COLO668 (cell line): ENCODE results near the gene LIMCH1.

Experiments used
- DNase-seq: peaks from one replicate; lab custom pipeline; 2025; ENCODE audit not compliant: unreplicated experiment; lab: John Stamatoyannopoulos, UW

LIMCH1 gene

DNA sequence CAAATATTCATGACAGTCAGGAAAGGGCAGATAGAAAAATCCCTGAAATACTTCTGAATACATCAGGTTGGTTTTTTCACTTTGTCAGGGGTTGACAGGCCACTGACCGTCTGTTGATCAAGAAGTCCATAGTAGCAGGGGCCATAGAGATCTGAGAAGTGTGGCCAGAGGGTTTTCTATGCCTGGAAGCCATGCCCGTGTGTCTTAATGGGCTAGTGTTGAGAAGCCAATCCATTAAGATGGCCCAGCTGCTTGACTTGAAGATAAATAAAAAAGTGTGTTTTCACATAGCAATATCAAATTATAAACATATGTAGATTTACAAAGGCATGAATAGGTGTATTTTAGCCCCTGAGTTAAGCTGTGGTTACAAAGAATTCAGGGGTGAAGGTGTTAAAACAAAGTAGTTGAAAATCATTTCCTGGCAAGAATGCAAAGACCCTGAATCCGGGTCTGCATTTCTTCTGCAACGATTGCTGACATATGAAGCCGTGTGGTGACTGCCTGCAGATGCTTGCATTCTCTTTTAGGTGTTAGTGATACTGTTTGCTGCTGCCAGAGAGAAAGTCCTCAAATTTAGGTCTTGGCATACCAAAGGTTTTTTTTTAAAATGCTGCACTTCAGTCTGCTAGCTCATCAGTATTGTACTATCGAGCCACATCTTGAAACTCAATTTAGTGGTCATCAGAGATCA lies 9.3 kb upstream of the LIMCH1 start:
- DNase-seq, result no peak

DNA sequence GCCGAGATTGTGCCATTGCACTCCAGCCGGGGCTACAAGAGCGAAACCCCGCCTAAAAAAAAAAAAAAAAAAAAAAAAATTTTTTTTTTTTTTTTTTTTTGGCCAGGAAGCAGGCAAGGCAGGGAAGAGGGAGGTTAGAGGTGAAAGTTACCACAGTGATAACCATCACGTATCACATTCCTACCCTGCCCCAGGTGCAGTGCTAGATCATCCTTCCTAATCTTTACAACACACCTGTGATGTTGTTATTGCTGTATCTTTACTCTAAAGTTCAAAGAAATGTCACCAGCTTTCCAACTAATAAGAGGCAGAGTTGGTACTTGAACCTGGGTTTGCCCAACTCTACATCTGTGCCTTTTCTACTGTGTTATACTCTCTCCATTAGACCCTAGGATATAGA lies 7.2 kb upstream of the LIMCH1 start:
- DNase-seq, result no peak

DNA sequence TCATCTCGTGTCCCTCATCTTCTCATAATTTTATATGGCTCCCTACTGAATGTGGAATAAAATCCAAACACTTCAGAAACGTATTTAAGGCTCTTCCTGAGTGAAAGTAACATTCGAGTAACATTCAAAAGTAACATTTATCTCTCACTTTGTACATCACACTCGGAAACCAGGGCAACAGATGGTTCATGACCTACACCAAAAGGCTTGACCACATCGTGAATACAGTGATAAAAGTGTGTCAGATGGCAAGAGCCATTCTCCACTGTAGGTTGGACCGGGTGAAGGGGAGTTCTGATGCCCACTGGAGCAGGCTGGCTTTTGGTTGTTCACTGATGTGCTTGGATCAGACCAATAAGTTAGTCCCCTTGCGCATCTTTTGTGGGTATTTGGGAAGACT lies 5.6 kb upstream of the LIMCH1 start:
- DNase-seq, result no peak

DNA sequence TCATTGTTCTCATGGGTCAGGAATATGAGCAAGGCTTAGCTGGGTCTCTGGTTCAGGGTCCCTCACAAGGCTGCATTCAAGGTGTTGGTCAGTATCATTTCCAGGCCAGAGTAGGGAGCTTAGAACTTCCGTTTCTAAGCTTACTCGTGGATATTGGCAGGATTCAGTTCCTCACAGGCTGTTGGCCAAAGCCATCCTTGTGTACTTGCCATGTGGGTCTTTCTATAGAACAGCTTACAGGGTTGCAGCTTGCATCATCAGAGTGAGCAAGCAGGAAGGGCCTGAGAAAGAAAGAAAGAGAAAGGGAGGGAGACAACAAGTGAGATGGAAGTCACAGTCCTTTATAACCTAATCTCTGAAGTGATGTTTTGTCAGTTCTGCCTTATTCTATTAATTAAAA lies 5.1 kb upstream of the LIMCH1 start:
- no peak for DNase-seq

DNA sequence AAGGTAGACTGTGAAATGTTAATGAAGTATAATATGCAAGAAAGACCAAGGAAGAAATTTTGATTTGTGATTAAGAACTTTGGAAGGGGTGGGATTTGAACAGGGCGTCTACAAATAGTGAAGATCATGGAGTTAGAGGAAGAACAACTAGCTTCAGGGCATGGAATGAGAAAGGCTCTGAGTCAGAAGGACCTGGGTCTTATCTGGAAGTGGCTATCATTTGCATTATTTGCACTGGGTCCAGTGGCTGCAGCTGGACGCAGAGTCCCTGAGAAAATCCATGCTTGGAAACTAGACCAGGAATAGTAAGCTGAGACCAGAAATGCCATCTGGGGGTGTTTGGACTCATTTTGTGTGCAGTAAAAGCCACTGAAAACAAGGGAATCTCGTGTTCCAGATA lies 4.3 kb upstream of the LIMCH1 start:
- no peak for DNase-seq

- DNase-seq, result no peak
Measured at GRCh38 chr4:41534404-41534803, 3.6 kb upstream of the LIMCH1 start.

- no peak for DNase-seq
Measured at GRCh38 chr4:41535911-41536371, 2.0 kb upstream of the LIMCH1 start.

DNA sequence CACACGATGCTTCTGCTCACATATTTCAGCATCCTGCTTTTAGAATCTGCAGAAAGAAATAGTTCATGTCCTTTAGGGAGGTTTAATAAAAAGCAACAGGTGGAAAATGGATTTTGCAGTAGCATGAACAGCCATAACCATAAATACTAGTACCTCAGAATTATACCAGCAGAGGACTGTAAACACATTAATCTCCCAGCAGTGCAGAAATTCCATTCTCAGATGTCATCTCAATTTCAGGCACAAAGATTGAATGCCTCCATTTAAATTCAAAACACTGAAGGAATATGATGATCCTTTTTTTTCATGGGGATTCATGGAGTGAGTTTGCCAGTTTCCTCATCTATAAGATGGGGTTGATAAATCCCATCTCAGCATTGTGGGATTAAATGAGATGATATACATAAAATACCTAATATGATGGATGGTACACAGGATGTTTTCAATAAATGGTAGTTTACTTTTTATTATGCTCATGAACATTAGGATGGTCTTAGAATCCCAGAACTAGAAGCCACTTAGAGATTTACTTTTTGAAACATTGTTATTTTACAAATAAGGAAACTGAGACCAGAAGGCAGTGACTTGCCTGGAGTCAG lies 566 bp upstream of the LIMCH1 start:
- no peak for DNase-seq

DNA sequence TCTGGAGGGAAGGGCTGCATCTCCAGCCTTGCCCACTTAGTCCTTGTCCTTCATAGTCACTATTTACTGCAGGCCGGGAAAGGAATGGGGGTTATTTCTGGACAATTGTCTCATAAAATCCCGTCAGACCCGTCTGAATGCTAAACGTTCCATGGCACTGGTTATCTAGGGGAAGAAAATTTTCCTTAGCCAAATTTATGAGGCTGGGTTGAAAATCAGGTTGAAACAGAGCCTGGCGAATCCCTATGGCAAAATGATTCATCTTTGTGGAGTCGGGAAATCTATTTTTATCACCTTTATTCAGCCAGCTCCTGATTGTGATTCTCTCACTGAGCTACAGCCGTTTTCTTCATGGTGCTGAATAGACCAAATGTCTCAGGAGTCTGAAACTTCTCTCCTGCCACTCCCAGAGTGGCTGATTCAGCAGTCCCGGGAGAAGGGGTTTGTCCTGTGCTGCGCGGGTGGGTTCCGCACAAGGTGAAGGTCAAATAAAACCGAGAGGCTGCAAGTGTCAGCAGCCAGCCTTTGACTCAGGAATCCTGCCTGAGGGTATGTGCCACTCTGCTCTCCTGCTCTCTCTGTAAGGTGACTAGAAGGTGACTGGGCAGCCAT lies 1.0 kb downstream of the LIMCH1 start:
- DNase-seq, result no peak

GRCh38 chr4:41539711-41540110 lies 1.8 kb downstream of the LIMCH1 start:
- DNase-seq, result no peak

DNA sequence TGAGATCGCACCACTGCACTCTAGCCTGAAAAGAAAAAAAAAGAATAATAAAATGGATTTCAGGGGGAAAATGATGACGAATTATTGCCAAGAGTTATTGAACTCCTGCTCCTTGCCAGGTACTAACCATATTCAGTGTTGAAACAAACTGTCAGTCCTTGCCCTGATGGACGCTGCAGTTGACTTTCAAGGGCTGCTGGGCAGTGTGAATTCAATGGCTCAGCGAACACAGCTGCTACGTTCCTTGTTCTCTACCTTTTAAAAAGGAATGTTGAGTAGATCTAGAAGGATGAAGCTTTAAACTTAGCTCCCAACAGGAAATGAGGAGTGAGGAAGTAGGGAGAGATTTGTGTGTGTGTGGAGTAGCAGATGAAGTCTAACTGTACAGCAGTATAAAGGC lies 2.7 kb downstream of the LIMCH1 start:
- DNase-seq, result no peak

- DNase-seq, result no peak
Measured at GRCh38 chr4:41541687-41542094, 3.7 kb downstream of the LIMCH1 start.

DNA sequence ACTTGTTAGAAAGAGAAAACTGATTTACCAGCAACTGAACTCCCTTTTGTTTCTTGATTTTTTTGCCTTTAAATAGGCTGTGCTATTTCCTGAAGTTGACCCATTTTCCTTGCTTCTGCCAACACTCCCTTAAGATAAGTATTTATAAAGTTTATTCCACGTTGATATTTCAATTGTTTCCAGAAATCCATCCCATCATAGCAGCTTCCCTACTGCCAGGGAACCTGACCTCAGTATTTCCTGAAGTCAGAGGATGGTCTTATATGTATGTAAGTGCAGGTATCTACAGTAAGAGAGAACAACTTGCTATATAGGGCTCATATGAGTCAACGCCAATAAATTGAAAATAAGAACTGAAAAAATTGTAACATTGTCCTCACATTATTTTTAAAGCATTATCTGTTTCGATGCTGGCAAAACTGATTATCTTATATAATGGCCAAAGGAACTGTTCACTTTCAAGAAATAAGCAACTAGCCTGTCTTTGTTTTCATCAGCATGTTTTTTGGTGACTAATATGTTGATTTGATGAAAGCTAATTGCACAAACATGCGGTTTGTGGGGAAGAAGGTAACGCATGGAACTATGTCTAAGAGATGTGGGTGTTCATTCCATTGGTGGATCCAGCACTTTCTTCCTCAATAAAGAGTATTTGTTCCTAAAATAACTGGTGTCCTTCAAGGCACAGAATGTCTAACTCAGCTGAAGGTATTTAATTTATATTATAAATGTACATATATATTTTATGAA lies 4.7 kb downstream of the LIMCH1 start:
- DNase-seq, result no peak

- DNase-seq, result no peak
Measured at GRCh38 chr4:41545238-41545637, 7.3 kb downstream of the LIMCH1 start.

GRCh38 chr4:41546638-41547037 lies 8.7 kb downstream of the LIMCH1 start:
- no peak for DNase-seq

DNA sequence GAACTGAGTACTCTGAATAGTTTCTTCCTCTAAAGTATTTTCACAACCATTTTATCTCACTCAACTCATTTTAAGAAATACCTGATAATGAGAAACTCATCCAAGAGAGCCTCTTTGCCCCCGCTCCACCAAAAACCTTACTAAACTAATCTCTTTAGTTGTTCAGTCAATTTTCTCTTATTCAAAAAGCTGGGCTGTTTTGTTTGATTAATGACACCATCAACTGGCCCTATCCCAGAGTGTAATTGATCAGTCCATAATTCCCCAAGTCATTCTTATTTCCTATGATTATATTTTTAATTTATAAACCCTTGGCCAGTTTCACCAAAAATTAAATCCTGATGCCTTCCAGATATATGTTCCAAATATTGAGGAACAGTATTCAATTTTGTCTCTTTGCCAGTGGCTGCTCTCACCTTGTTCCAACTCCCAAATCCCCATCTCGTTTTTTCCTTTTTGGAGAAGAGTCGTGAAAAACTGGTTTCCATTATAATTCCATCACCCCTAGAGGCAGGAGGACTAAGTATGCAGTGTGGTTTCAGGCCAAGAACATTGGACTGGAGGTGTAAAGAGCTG lies 10.4 kb downstream of the LIMCH1 start:
- no peak for DNase-seq

DNA sequence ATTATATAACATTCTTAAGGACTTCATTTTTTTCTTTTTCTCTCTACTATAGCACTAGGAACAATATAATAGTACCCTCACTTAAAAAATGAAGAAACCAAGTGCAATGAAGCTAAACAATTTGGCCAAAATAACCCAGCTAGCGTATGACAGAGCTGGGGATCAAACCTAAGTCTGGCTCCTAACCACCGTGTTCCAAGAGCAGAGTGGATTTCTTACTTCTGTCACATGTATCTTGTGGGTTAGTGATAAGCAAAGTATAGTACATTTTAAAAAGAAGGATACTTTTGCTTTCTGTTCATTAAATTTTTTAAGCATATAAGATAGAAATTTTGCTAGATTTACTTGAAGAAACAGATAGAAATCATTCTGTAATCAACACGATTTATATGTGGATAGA lies 11.5 kb downstream of the LIMCH1 start:
- DNase-seq, result no peak

DNA sequence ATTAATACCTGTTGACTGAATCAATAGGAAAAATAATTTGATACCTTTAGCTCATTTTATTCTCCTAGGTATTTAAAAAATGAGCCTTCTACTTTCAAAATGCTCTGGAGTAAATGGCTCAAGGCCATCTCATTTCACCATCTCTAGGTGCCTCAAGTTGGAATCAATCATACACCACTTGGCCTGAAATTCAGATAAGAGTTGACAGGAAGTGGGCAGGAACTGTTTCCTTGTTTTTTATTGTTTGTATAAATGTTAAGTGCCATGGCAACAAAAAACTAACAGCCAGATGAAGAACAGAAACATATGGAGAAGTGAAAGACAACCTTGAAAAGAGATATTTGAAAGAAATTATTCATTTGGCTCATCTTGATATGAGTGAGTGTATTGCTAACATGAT lies 12.4 kb downstream of the LIMCH1 start:
- no peak for DNase-seq

- DNase-seq, result no peak
Measured at GRCh38 chr4:41551536-41551935, 13.6 kb downstream of the LIMCH1 start.

DNA sequence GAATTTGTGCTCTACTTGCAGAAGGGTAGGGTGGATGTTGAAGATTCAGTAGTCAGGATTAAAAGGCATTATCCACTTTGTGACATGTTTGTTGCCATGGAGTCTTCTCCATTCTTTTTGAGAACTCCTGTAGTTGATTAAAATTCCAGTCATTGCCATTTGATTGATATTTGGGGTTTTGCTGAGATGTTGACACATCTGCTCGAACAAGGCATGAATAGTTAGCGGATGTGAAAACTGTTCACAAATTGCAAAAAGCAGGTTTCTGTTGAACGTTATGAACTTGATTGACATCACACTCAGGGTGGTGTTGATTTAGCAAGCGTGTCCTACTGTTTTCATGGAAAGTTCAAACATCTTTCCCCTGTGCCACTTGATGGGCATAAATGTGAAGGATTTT lies 16.9 kb downstream of the LIMCH1 start:
- DNase-seq, result no peak

DNA sequence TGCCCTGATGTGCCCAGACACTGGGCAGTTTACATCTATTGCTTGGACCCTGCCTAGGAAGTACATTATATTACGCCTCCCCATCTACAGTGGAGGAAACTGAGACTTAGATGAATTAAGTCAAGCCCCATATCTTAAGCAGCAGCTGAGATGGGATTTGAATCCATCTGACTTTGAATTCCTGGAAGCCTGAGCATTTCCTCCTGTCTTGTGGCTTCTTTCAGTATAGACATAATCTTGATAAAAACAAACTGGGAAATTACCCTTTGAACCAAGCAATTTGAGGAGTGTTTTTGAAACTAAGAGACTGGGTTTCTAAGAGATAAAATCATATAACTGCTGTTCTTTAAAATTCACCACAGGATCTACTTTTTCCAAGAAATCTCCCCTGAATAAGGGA lies 18.6 kb downstream of the LIMCH1 start:
- DNase-seq, result no peak
